Esophagus muscularis mucosa (tissue), 4 donors: ENCODE data around the gene CCNA2. TPM values are rescaled to one million over a fixed set of nuclear protein-coding genes. Genes with fewer than 3 reads are reported as not detected.

Experiments
- DNase-seq: peaks from one replicate; pipeline ENCODE4 v3.0.0-alpha.2; 2017; ENCODE audit errors: extremely low spot score
- H3K27ac ChIP-seq, 4 donors: fragments of 200-600 bp; sonication (generic); replicated peaks in 1 of 4; 1 replicate in 3 of 4; 2 replicates in 1 of 4; pipeline ENCODE4 v1.5.1; 2016 to 2019; ENCODE audit warnings: mild to moderate bottlenecking in 1 of 4
- H3K27me3 ChIP-seq, 4 donors: fragments of 200-600 bp; sonication (generic); one replicate each; pipeline versions ENCODE4 v1.5.1 to v1.6.0; 2016 to 2019
- H3K36me3 ChIP-seq, 4 donors: fragments of 200-600 bp; sonication (generic); one replicate each; pipeline ENCODE4 v1.5.1; 2016 to 2019
- H3K4me1 ChIP-seq, 4 donors: fragments of 200-600 bp; sonication (generic); one replicate each; pipeline ENCODE4 v1.5.1; 2016 to 2019
- H3K4me3 ChIP-seq, 4 donors: fragments of 200-600 bp; sonication (generic); 1 replicate in 2 of 4; 2 replicates in 2 of 4; pipeline ENCODE4 v1.5.1; 2016 to 2019; ENCODE audit warnings: mild to moderate bottlenecking in 4 of 4, moderate library complexity in 1 of 4
- H3K9me3 ChIP-seq, 4 donors: fragments of 200-600 bp; sonication (generic); 1 replicate in 3 of 4; 2 replicates in 1 of 4; pipeline ENCODE4 v1.5.1; 2016 to 2019
- EP300 ChIP-seq: sonication (generic); formaldehyde crosslinking; IDR thresholded peaks from one replicate; pipeline ENCODE4 v1.6.1; 2017; ENCODE audit warnings: antibody characterized with exemption
- POLR2A ChIP-seq: fragments of 450-650 bp; IDR thresholded peaks from one replicate; pipeline ENCODE4 v1.6.1; 2017; ENCODE audit warnings: antibody characterized with exemption, moderate library complexity, mild to moderate bottlenecking, low read depth
- POLR2AphosphoS5 ChIP-seq, 2 donors: sonication (generic); formaldehyde crosslinking; IDR thresholded peaks; one replicate each; pipeline ENCODE4 v1.6.1; 2017; ENCODE audit warnings: antibody characterized with exemption in 2 of 2
- whole genome bisulfite sequencing: methylation state at CpG from one replicate; pipeline ENCODE4 v1.1.5; 2018; 5-methylcytosine and 5-hydroxymethylcytosine counted together
- intact Hi-C: fragments of 100-400 bp; cut with DNase I; formaldehyde crosslinking; loops from one replicate; pipeline ENCODE4 v1.15.1; 2023
- total RNA-seq, 4 donors: library from RNA; depleted of rRNA; stranded (reverse); fragments of >200 nt; gene quantifications; one replicate each; pipeline versions ENCODE4 v1.1.0 to v1.2.1, GENCODE V29; 2016
- TF ChIP-seq, protein P1 (sequence below), 3 experiments: fragments of 200-600 bp in 2 of 3; fragments of 450-650 bp in 1 of 3; sonication (generic) in 2 of 3; IDR thresholded peaks; one replicate each; pipeline ENCODE4 v1.5.1; 2017 to 2019; ENCODE audit warnings: antibody characterized with exemption in 3 of 3, mild to moderate bottlenecking in 2 of 3, moderate library complexity in 1 of 3

The CCNA2 gene
- total RNA-seq, 4 donors from 2014 or later: 0.17 to 0.98 (median 0.54) TPM

DNA sequence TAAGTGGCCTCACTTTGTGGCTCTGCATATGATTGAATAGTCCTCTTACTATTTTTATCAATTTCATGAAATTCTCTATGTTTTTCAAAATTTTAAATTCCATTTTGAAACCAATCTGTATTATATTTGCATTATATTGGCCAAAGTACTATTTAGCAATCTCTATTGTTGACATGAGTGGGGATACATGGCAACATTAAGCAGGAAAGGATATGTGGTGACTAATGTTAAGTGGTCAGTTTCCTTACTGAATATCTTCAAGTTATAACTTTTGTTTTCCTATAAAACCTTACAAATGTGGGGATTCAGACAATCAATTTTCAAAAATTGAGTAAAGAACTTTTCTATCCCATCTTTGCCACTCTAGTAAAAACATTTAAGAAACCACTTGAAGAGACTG, 36.4 kb upstream of the CCNA2 start:
- no peak overlapping the region for H3K4me3 ChIP-seq
- H3K27me3 ChIP-seq: no peaks in the 10 kb centered on the region
- intact Hi-C loops: no loop called here
- H3K36me3 ChIP-seq: peaks cover 13 to 71% (median 45%) of the 10 kb centered on the region in 4 donors
- no peaks in the 10 kb centered on the region for H3K9me3 ChIP-seq
- H3K4me1 ChIP-seq: no peaks in the 10 kb centered on the region
- TF ChIP-seq POLR2AphosphoS5 (IDR thresholded peaks at IDR 0.05) (no peak), POLR2A (no peak), EP300 (no peak)
- TF ChIP-seq, protein P1, sequence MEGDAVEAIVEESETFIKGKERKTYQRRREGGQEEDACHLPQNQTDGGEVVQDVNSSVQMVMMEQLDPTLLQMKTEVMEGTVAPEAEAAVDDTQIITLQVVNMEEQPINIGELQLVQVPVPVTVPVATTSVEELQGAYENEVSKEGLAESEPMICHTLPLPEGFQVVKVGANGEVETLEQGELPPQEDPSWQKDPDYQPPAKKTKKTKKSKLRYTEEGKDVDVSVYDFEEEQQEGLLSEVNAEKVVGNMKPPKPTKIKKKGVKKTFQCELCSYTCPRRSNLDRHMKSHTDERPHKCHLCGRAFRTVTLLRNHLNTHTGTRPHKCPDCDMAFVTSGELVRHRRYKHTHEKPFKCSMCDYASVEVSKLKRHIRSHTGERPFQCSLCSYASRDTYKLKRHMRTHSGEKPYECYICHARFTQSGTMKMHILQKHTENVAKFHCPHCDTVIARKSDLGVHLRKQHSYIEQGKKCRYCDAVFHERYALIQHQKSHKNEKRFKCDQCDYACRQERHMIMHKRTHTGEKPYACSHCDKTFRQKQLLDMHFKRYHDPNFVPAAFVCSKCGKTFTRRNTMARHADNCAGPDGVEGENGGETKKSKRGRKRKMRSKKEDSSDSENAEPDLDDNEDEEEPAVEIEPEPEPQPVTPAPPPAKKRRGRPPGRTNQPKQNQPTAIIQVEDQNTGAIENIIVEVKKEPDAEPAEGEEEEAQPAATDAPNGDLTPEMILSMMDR (IDR thresholded peaks at IDR 0.05): no peak
- no peak overlapping the region for H3K27ac ChIP-seq
- DNase-seq: no peak

DNA sequence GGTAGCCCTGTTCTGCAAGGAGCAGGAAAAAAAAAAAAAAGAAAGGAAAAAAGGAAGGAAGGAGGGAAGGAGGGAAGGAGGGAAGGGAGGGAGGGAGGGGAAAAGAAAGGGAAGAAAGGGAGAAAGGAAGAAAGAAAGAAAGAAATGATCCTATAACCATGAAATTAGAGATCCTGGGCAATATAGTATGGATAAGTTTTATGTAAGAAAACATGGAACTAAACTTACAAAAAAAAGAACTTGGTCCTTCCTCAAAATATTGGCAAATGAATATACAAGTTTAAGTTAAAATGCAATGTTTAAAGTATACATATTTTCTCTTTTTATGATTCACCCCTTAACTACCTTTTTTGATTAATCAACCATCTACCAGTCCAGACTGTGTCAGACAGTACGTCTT, 27.7 kb upstream of the CCNA2 start:
- TF ChIP-seq, protein P1 (IDR thresholded peaks at IDR 0.05): no peak
- no peak for TF ChIP-seq POLR2AphosphoS5 (IDR thresholded peaks at IDR 0.05)
- TF ChIP-seq EP300: no peak
- TF ChIP-seq POLR2A: no peak

DNA sequence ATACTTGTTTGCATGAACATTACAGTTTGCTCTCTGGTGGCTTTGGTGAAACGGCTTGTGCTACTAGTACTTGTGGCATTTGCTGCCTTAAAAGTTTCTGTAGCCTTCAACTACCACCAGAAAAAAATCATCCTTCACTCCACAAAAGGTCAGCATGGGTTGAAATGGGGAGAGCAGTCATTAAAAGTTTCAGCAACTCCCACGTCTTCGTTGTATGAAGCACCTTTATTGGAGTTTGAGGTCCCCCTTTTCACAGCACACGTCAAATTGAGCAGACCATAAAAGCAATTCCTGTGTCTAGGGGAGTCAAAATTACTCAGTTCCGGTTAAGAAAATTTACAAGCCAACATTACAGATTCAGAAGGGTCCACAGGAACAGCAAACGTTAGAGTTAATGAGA, 23.0 kb upstream of the CCNA2 start:
- Histone ChIP-seq H3K4me1 (no peaks in the 10 kb centered on the region), H3K9me3 (no peaks in the 10 kb centered on the region), H3K4me3 (no peak overlapping the region), H3K27ac (no peak overlapping the region), H3K36me3 (peaks cover 30 to 87% (median 55%) of the 10 kb centered on the region in 4 donors), H3K27me3 (no peaks in the 10 kb centered on the region)
- 96% methylated on average over 6 of the region's 6 CpGs for WGBS
- no peak for DNase-seq
- intact Hi-C loops: no loop called here
- TF ChIP-seq POLR2AphosphoS5 (IDR thresholded peaks at IDR 0.05) (no peak), POLR2A (no peak), EP300 (no peak)
- TF ChIP-seq, protein P1 (IDR thresholded peaks at IDR 0.05): no peak

More for the DNA sequence above, 27.7 kb upstream of the CCNA2 start:
- 97% methylated on average over 1 of the region's 1 CpG for WGBS
- no peaks in the 10 kb centered on the region for H3K9me3 ChIP-seq
- no peaks in the 10 kb centered on the region for H3K27me3 ChIP-seq
- H3K36me3 ChIP-seq: peaks cover 9 to 68% (median 39%) of the 10 kb centered on the region in 4 donors
- no peak for DNase-seq
- intact Hi-C loops: no loop called here
- no peak overlapping the region for H3K4me3 ChIP-seq
- H3K4me1 ChIP-seq: no peaks in the 10 kb centered on the region
- H3K27ac ChIP-seq: no peak overlapping the region

DNA sequence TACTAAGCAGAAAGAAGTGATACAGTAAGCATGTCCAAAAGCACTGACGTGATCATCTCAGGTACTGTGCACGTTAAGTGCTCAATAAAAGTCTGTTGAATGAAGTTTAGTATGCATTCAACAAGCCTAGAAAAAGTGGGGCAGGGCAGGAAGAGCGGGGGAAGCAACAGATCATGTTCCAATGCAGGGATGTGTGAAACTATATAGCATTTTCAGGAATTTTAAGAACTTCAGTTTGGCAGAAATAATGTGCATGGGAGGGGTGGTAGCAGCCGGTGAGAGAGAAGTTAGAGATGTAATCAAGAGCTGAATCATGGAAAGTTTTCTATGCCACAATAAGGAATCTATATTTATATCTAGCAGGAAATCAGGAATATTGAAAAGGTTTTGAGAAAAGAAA, 19.2 kb upstream of the CCNA2 start:
- Histone ChIP-seq H3K4me1 (no peaks in the 10 kb centered on the region), H3K36me3 (peaks cover 25 to 93% (median 50%) of the 10 kb centered on the region in 4 donors), H3K9me3 (no peaks in the 10 kb centered on the region), H3K4me3 (no peak overlapping the region), H3K27ac (no peak overlapping the region), H3K27me3 (no peaks in the 10 kb centered on the region)
- TF ChIP-seq POLR2A (no peak), EP300 (no peak), POLR2AphosphoS5 (IDR thresholded peaks at IDR 0.05) (no peak)
- intact Hi-C loops: no loop called here
- no peak for DNase-seq
- WGBS: 88% methylated on average over 4 of the region's 4 CpGs

DNA sequence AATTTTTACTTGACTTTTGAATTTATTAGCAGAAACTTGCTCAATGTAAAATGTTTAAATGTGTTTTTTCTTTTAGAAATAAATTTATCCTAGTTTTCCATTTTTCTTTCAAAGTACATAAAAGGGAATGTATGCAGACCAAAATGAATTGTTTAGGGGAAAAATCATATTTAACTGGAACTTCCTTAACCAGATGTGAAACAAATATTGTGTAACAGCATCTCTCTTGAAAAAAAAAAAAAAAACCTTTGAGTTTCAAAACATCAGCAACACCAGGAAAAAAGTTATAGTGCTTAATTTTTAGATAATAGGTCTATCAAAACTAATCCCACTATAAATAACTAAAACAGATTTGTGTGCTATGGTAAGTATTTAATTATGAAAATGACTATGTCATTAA, 14.5 kb upstream of the CCNA2 start:
- Histone ChIP-seq H3K36me3 (peaks cover 19 to 90% (median 47%) of the 10 kb centered on the region in 4 donors), H3K27me3 (no peaks in the 10 kb centered on the region), H3K4me3 (no peak overlapping the region), H3K27ac (no peak overlapping the region), H3K9me3 (no peaks in the 10 kb centered on the region), H3K4me1 (no peaks in the 10 kb centered on the region)
- no peak for DNase-seq
- intact Hi-C loops: no loop called here
- TF ChIP-seq, protein P1 (IDR thresholded peaks at IDR 0.05): no peak
- no peak for TF ChIP-seq POLR2AphosphoS5 (IDR thresholded peaks at IDR 0.05)
- no peak for TF ChIP-seq POLR2A
- TF ChIP-seq EP300: no peak
